Gastrocnemius medialis (tissue), 4 donors: ENCODE data around the gene CALN1. TPM values are rescaled to one million over a fixed set of nuclear protein-coding genes. Genes with fewer than 3 reads are reported as not detected.

Experiments
- ATAC-seq, 2 donors: fragments of 150-250 bp; one replicate each; pipeline ENCODE4 v1.9.1; 2016
- DNase-seq, 2 donors: peaks; one replicate each; pipeline ENCODE4 v3.0.0-alpha.2; 2019
- H3K27ac ChIP-seq, 4 donors: fragments of 200-600 bp; sonication (generic); 1 replicate in 1 of 4; 2 replicates in 3 of 4; pipeline ENCODE4 v1.5.1; 2016 to 2018; ENCODE audit warnings: mild to moderate bottlenecking in 2 of 4, moderate library complexity in 1 of 4
- H3K27me3 ChIP-seq, 3 donors: fragments of 200-600 bp; sonication (generic) in 2 of 3; 1 replicate in 1 of 3; 2 replicates in 2 of 3; pipeline versions ENCODE4 v1.5.1 to v1.6.0; 2016 to 2019; ENCODE audit warnings: mild to moderate bottlenecking in 1 of 3, moderate library complexity in 1 of 3
- H3K36me3 ChIP-seq, 2 donors: fragments of 200-600 bp; sonication (generic) in 1 of 2; one replicate each; pipeline ENCODE4 v1.5.1; 2017 to 2018
- H3K4me1 ChIP-seq, 2 donors: fragments of 200-600 bp; sonication (generic) in 1 of 2; one replicate each; pipeline ENCODE4 v1.5.1; 2016 to 2017; ENCODE audit warnings: mild to moderate bottlenecking in 2 of 2
- H3K4me3 ChIP-seq, 4 donors: fragments of 200-600 bp; sonication (generic) in 3 of 4; 1 replicate in 1 of 4; 2 replicates in 3 of 4; pipeline ENCODE4 v1.5.1; 2016 to 2019; ENCODE audit warnings: mild to moderate bottlenecking in 2 of 4
- H3K9me3 ChIP-seq, 3 donors: fragments of 200-600 bp; sonication (generic) in 2 of 3; 1 replicate in 1 of 3; 2 replicates in 2 of 3; pipeline ENCODE4 v1.5.1; 2016 to 2019
- POLR2A ChIP-seq, 2 donors: fragments of 450-650 bp; IDR thresholded peaks; one replicate each; pipeline ENCODE4 v1.6.1; 2017; ENCODE audit warnings: antibody characterized with exemption in 2 of 2, mild to moderate bottlenecking in 2 of 2, moderate library complexity in 2 of 2
- in situ Hi-C, 4 donors: fragments of 200-750 bp; cut with MboI; loops; one replicate each; pipeline versions ENCODE4 v1.15.0 to v1.8.0; 2017; ENCODE audit warnings: low sequenced_read_pairs in 4 of 4
- intact Hi-C: fragments of 100-400 bp; cut with DNase I; formaldehyde crosslinking; loops from one replicate; pipeline ENCODE4 v1.15.1; 2023; ENCODE audit warnings: low total_unique reads
- total RNA-seq, 4 donors: library from RNA; depleted of rRNA; stranded (reverse); fragments of >200 nt; gene quantifications; one replicate each; pipeline versions ENCODE4 v1.1.0 to v1.2.3, GENCODE V29; 2016
- TF ChIP-seq, protein P1 (sequence below), 5 experiments: fragments of 450-650 bp in 3 of 5; fragments of 200-600 bp in 2 of 5; sonication (generic) in 2 of 5; IDR thresholded peaks in 4 of 5; conservative IDR thresholded peaks in 1 of 5; 1 replicate in 4 of 5; 2 replicates in 1 of 5; pipeline ENCODE4 v1.5.1; 2016 to 2019; ENCODE audit warnings: antibody characterized with exemption in 5 of 5, mild to moderate bottlenecking in 3 of 5, moderate library complexity in 3 of 5

The CALN1 gene
- total RNA-seq, 4 donors from 2014 or later, result not detected

DNA sequence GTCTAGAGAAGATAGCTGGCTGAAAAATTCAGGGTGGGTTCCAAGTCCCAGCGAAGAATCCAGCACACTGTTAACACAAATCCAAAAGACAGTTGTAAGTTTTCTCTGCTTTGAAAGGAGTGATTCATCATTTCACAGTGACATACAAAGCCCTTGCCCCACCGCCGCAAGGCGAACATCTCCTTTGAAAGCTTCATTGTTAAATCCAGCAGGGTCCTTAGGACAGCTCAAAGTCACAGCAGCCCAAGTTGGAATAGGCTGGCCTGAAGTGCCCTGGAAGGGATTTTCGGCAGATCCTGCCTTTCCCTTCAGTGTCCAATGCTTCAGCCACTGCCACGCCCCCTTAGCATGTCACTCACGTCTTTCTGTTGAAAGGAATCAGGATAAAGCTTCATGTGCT, 526.1 kb downstream of the CALN1 start:
- intact Hi-C loops, result no loop called here
- Histone ChIP-seq H3K4me3 (no peak overlapping the region), H3K9me3 (no peaks in the 10 kb centered on the region), H3K4me1 (no peaks in the 10 kb centered on the region), H3K27me3 (no peaks in the 10 kb centered on the region), H3K27ac (no peak overlapping the region), H3K36me3 (no peaks in the 10 kb centered on the region)
- TF ChIP-seq, protein P1, sequence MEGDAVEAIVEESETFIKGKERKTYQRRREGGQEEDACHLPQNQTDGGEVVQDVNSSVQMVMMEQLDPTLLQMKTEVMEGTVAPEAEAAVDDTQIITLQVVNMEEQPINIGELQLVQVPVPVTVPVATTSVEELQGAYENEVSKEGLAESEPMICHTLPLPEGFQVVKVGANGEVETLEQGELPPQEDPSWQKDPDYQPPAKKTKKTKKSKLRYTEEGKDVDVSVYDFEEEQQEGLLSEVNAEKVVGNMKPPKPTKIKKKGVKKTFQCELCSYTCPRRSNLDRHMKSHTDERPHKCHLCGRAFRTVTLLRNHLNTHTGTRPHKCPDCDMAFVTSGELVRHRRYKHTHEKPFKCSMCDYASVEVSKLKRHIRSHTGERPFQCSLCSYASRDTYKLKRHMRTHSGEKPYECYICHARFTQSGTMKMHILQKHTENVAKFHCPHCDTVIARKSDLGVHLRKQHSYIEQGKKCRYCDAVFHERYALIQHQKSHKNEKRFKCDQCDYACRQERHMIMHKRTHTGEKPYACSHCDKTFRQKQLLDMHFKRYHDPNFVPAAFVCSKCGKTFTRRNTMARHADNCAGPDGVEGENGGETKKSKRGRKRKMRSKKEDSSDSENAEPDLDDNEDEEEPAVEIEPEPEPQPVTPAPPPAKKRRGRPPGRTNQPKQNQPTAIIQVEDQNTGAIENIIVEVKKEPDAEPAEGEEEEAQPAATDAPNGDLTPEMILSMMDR (IDR thresholded peaks at IDR 0.05 in 4 of 5, conservative IDR thresholded peaks at IDR 0.05 in 1 of 5), result no peak
- no peak for TF ChIP-seq POLR2A (IDR thresholded peaks at IDR 0.05)
- ATAC-seq (no peak), DNase-seq (no peak)
- in situ Hi-C loops, result no loop called here

DNA sequence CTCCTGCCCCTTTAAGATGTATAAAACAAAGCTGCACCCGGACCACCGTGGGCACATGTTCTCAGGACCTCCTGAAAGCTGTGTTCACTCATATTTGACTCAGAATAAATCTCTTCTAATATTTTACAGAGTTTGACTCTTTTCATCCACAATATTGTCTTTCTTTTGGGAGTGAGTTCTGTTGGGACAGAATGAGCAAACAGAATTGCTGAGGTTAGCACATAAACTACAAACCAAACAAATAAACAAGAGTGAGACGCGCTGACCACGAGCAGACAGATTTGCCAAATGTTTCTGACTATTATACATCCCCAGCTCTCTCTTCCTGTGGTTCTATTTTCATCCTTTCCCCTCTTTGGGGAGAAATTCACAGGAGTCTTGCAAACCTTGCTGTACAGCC, 526.7 kb downstream of the CALN1 start:
- in situ Hi-C loops (no loop called here), intact Hi-C loops (no loop called here)
- Histone ChIP-seq H3K9me3 (no peaks in the 10 kb centered on the region), H3K36me3 (no peaks in the 10 kb centered on the region), H3K27ac (no peak overlapping the region), H3K4me1 (no peaks in the 10 kb centered on the region), H3K4me3 (no peak overlapping the region), H3K27me3 (no peaks in the 10 kb centered on the region)
- ATAC-seq (no peak), DNase-seq (no peak)
- TF ChIP-seq, protein P1 (IDR thresholded peaks at IDR 0.05 in 4 of 5, conservative IDR thresholded peaks at IDR 0.05 in 1 of 5), result no peak
- no peak for TF ChIP-seq POLR2A (IDR thresholded peaks at IDR 0.05)

DNA sequence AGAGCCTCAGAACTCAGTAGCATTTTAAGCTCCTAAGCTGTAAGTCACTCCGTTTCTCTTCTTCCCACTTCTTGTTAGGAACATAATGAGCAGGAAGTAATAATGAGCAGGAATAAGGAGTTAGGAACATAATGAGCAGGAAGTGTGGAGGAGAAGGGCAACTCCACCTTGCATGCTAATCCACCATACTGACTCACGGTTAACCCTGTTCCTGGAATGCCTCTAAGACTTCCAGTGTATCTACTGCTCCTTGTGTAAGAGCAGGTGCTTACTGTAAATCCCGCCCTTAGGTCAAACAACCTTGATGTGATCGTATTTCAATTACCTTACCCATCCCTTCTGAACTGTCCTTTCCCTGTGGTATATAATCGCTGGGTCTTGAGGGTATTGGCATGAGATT, 528.7 kb downstream of the CALN1 start:
- no peak for TF ChIP-seq POLR2A (IDR thresholded peaks at IDR 0.05)
- TF ChIP-seq, protein P1 (IDR thresholded peaks at IDR 0.05 in 4 of 5, conservative IDR thresholded peaks at IDR 0.05 in 1 of 5), result no peak
- no peaks in the 10 kb centered on the region for H3K36me3 ChIP-seq
- intact Hi-C loops, result no loop called here
- no peaks in the 10 kb centered on the region for H3K27me3 ChIP-seq
- ATAC-seq (no peak), DNase-seq (no peak)
- no peaks in the 10 kb centered on the region for H3K9me3 ChIP-seq
- no peak overlapping the region for H3K4me3 ChIP-seq
- in situ Hi-C loops, result no loop called here
- no peaks in the 10 kb centered on the region for H3K4me1 ChIP-seq
- H3K27ac ChIP-seq, result no peak overlapping the region

DNA sequence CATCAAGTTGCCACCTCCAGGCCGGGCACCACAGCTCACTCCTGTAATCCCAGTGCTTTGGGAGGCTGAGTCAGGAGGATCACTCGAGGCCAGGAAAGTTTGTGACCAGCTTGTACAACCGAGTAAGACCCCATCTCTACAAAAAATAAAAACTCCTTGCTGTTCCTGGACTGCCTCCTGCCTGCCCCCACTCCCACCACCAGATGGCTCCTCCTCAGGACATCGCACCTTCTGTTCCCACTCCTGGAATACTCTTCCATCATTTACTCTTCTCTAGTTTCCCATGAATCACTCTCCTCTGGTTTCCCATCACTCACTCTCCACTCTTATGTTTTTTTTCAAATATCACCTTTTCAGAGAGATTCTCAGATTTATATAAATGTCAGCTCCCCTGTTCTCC, 540.7 kb downstream of the CALN1 start:
- Histone ChIP-seq H3K4me3 (no peak overlapping the region), H3K4me1 (no peaks in the 10 kb centered on the region), H3K27ac (no peak overlapping the region), H3K9me3 (no peaks in the 10 kb centered on the region), H3K36me3 (no peaks in the 10 kb centered on the region), H3K27me3 (no peaks in the 10 kb centered on the region)
- ATAC-seq, result no peak
- intact Hi-C loops (no loop called here), in situ Hi-C loops (no loop called here)
- TF ChIP-seq, protein P1 (IDR thresholded peaks at IDR 0.05 in 4 of 5, conservative IDR thresholded peaks at IDR 0.05 in 1 of 5), result no peak
- no peak for TF ChIP-seq POLR2A (IDR thresholded peaks at IDR 0.05)
- DNase-seq, result no peak

DNA sequence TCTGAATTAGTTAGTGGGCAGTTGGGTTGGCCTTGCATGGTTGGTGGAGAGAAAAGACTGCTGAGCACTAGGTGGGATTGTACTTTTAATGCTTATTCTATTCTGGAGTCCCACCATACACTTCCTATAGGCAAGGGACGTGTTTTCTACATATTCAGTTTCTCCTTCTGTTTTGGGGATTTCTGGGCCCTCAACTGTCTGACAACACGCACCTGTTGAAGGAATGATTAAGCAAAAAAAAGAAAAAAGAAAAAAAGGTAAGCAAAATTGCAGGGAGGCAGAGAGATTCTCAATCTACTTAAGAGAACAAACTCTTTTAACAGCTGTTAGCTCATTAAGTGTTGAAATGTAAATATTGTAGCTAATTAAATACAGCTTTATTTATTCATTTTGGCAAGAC, 541.3 kb downstream of the CALN1 start:
- no peaks in the 10 kb centered on the region for H3K27me3 ChIP-seq
- no peaks in the 10 kb centered on the region for H3K4me1 ChIP-seq
- TF ChIP-seq POLR2A (IDR thresholded peaks at IDR 0.05), result no peak
- TF ChIP-seq, protein P1 (IDR thresholded peaks at IDR 0.05 in 4 of 5, conservative IDR thresholded peaks at IDR 0.05 in 1 of 5), result no peak
- no peaks in the 10 kb centered on the region for H3K9me3 ChIP-seq
- intact Hi-C loops (no loop called here), in situ Hi-C loops (no loop called here)
- no peak overlapping the region for H3K27ac ChIP-seq
- no peak overlapping the region for H3K4me3 ChIP-seq
- DNase-seq (no peak), ATAC-seq (no peak)
- no peaks in the 10 kb centered on the region for H3K36me3 ChIP-seq
